H1 (cell line): ENCODE data around the gene IL21R. TPM values are rescaled to one million over a fixed set of nuclear protein-coding genes. Genes with fewer than 3 reads are reported as not detected.

ENCODE experiments used
- CTCF ChIA-PET: fragments of 300-600 bp; sonication (Branson Sonifier 250); formaldehyde crosslinking; loops from one replicate; lab custom pipeline; 2021; ENCODE audit not compliant: partially characterized antibody; lab: Charles Lee
- POLR2A ChIA-PET: fragments of 300-600 bp; sonication (Branson Sonifier 250); formaldehyde crosslinking; loops from one replicate; lab custom pipeline; 2021; ENCODE audit warnings: inconsistent platforms; ENCODE audit not compliant: partially characterized antibody; lab: Charles Lee
- DNase-seq, 2 experiments: peaks; one replicate each; pipeline versions ENCODE4 v3.0.0 to v3.0.0-alpha.2; 2010 to 2022; ENCODE audit warnings: low spot score in 2 of 2, low read depth in 1 of 2, mixed read lengths in 1 of 2
- FAIRE-seq: peaks from 2 replicates; lab custom pipeline; 2011; peaks lifted over from hg19 to GRCh38; lab: Jason Lieb, UNC
- H2AFZ ChIP-seq: 2 replicates; pipeline ENCODE4 v1.8.1; 2012; ENCODE audit warnings: low read length, inconsistent platforms
- H2AK5ac ChIP-seq: 2 replicates; pipeline ENCODE4 v1.6.1; 2013; ENCODE audit warnings: low read depth, low read length
- H2BK120ac ChIP-seq: replicated peaks from 2 replicates; pipeline ENCODE3; 2013; ENCODE audit warnings: low read depth, low read length, inconsistent platforms
- H2BK12ac ChIP-seq: 2 replicates; pipeline ENCODE4 v1.6.1; 2013; ENCODE audit warnings: low read depth, low read length
- H2BK15ac ChIP-seq: 2 replicates; pipeline ENCODE4 v1.6.1; 2013; ENCODE audit warnings: low read length
- H2BK20ac ChIP-seq: 2 replicates; pipeline ENCODE4 v1.6.1; 2013; ENCODE audit warnings: low read length
- H2BK5ac ChIP-seq: 2 replicates; pipeline ENCODE4 v1.6.1; 2013; ENCODE audit warnings: low read depth, low read length
- H3K14ac ChIP-seq: 2 replicates; pipeline ENCODE4 v1.6.1; 2013; ENCODE audit warnings: inconsistent platforms; ENCODE audit not compliant: insufficient read length
- H3K18ac ChIP-seq: 2 replicates; pipeline ENCODE4 v1.6.1; 2013; ENCODE audit warnings: low read length; ENCODE audit errors: extremely low read depth
- H3K23ac ChIP-seq: 2 replicates; pipeline ENCODE4 v1.6.1; 2013; ENCODE audit warnings: inconsistent platforms; ENCODE audit not compliant: insufficient read length
- H3K23me2 ChIP-seq: 2 replicates; pipeline ENCODE4 v1.6.1; 2013; ENCODE audit warnings: low read depth, low read length
- H3K27ac ChIP-seq: 2 replicates; pipeline ENCODE4 v1.6.1; 2011; ENCODE audit warnings: low read depth, low read length, inconsistent platforms
- H3K27me3 ChIP-seq, 4 experiments: replicated peaks in 1 of 4; 1 replicate in 1 of 4; 2 replicates in 3 of 4; pipeline versions ENCODE4 v1.6.1 to v1.8.1; 2011 to 2013; ENCODE audit warnings: low read length in 3 of 4, mild to moderate bottlenecking in 3 of 4, inconsistent platforms in 2 of 4, mixed read lengths in 2 of 4, moderate library complexity in 1 of 4; ENCODE audit not compliant: control insufficient read depth in 3 of 4, insufficient read depth in 3 of 4; ENCODE audit errors: extremely low read depth in 1 of 4
- H3K36me3 ChIP-seq, 4 experiments: 2 replicates each; pipeline versions ENCODE4 v1.6.1 to v1.8.1; 2011 to 2013; ENCODE audit warnings: mild to moderate bottlenecking in 4 of 4, low read length in 3 of 4, moderate library complexity in 2 of 4, control low read depth in 1 of 4, inconsistent platforms in 1 of 4; ENCODE audit not compliant: insufficient read depth in 4 of 4, control insufficient read depth in 2 of 4
- H3K4ac ChIP-seq: replicated peaks from 2 replicates; pipeline ENCODE3; 2013; ENCODE audit warnings: low read length, low read depth, mixed read lengths, inconsistent platforms; ENCODE audit not compliant: insufficient read length
- H3K4me1 ChIP-seq, 4 experiments: replicated peaks in 1 of 4; 1 replicate in 1 of 4; 2 replicates in 3 of 4; pipeline versions ENCODE4 v1.6.1 to v1.8.1; 2011 to 2013; ENCODE audit warnings: low read length in 3 of 4, inconsistent platforms in 2 of 4, mixed read lengths in 1 of 4; ENCODE audit not compliant: insufficient read depth in 4 of 4, control insufficient read depth in 3 of 4
- H3K4me2 ChIP-seq, 2 experiments: 2 replicates each; pipeline versions ENCODE4 v1.6.1 to v1.8.1; 2011 to 2013; ENCODE audit warnings: low read depth in 2 of 2, low read length in 2 of 2, control low read depth in 1 of 2, inconsistent platforms in 1 of 2, mild to moderate bottlenecking in 1 of 2; ENCODE audit not compliant: insufficient read depth in 1 of 2
- H3K4me3 ChIP-seq, 4 experiments: fragments of 200-600, 300-600 bp in 1 of 4; sonication (generic), shearing (Covaris generic), sonication (Bioruptor Twin) in 1 of 4; 2 replicates each; pipeline versions ENCODE4 v1.5.1 to v1.8.1; 2011 to 2016; ENCODE audit warnings: low read length in 4 of 4, low read depth in 3 of 4, control low read depth in 2 of 4, inconsistent platforms in 2 of 4, mild to moderate bottlenecking in 2 of 4, mixed read lengths in 1 of 4, moderate library complexity in 1 of 4; ENCODE audit not compliant: insufficient read depth in 2 of 4; ENCODE audit errors: extremely low read depth in 1 of 4
- H3K56ac ChIP-seq: replicated peaks from 2 replicates; pipeline ENCODE3; 2013; ENCODE audit warnings: low read depth, mild to moderate bottlenecking, mixed read lengths, low read length, inconsistent platforms; ENCODE audit not compliant: insufficient read length
- H3K79me1 ChIP-seq: 2 replicates; pipeline ENCODE4 v1.6.1; 2013; ENCODE audit warnings: low read depth, low read length, control low read depth
- H3K79me2 ChIP-seq, 2 experiments: 2 replicates each; pipeline versions ENCODE4 v1.6.1 to v1.8.1; 2012 to 2013; ENCODE audit warnings: low read length in 2 of 2, mild to moderate bottlenecking in 2 of 2, inconsistent platforms in 1 of 2; ENCODE audit not compliant: insufficient read depth in 2 of 2, control insufficient read depth in 1 of 2
- H3K9ac ChIP-seq, 4 experiments: replicated peaks in 1 of 4; 1 replicate in 1 of 4; 2 replicates in 3 of 4; pipeline versions ENCODE4 v1.6.1 to v1.8.1; 2011 to 2013; ENCODE audit warnings: low read depth in 3 of 4, low read length in 3 of 4, control low read depth in 2 of 4, mild to moderate bottlenecking in 2 of 4, moderate library complexity in 2 of 4, inconsistent platforms in 1 of 4; ENCODE audit errors: extremely low read depth in 1 of 4
- H3K9me3 ChIP-seq, 2 experiments: 2 replicates each; pipeline versions ENCODE4 v1.6.1 to v1.8.1; 2012 to 2013; ENCODE audit warnings: mild to moderate bottlenecking in 2 of 2, moderate library complexity in 2 of 2, control low read depth in 1 of 2, inconsistent platforms in 1 of 2, low read depth in 1 of 2, low read length in 1 of 2, mixed read lengths in 1 of 2; ENCODE audit not compliant: insufficient read depth in 2 of 2
- H4K20me1 ChIP-seq, 2 experiments: replicated peaks in 1 of 2; 2 replicates each; pipeline versions ENCODE3 to v1.8.1; 2011 to 2013; ENCODE audit warnings: inconsistent platforms in 2 of 2, low read length in 2 of 2, mild to moderate bottlenecking in 1 of 2; ENCODE audit not compliant: insufficient read depth in 2 of 2, control insufficient read depth in 1 of 2
- H4K5ac ChIP-seq: 2 replicates; pipeline ENCODE4 v1.6.1; 2013; ENCODE audit warnings: low read length, low read depth, mixed read lengths, inconsistent platforms; ENCODE audit not compliant: insufficient read length
- H4K8ac ChIP-seq: 2 replicates; pipeline ENCODE4 v1.8.0; 2013; ENCODE audit warnings: mild to moderate bottlenecking, moderate library complexity, low read length, inconsistent platforms; ENCODE audit not compliant: insufficient read depth; ENCODE audit errors: extremely low read depth
- H4K91ac ChIP-seq: replicated peaks from 2 replicates; pipeline ENCODE3; 2013; ENCODE audit warnings: low read length, mixed read lengths, inconsistent platforms; ENCODE audit not compliant: insufficient read length
- FOSL1 ChIP-seq: IDR thresholded peaks from 2 replicates; pipeline ENCODE4 v1.6.1; 2011; ENCODE audit warnings: mild to moderate bottlenecking, low read depth, low read length, moderate library complexity; ENCODE audit not compliant: insufficient read depth
- JUND ChIP-seq: IDR thresholded peaks from 2 replicates; pipeline ENCODE4 v1.6.1; 2011; ENCODE audit warnings: mild to moderate bottlenecking, improper control_type of control experiment, low read length
- KDM4A ChIP-seq: IDR thresholded peaks from one replicate; pipeline ENCODE4 v1.7.1; 2012; ENCODE audit warnings: low read depth, mild to moderate bottlenecking, moderate library complexity, low read length, inconsistent platforms; ENCODE audit not compliant: severe bottlenecking
- SIN3A ChIP-seq, 2 experiments: IDR thresholded peaks in 1 of 2; conservative IDR thresholded peaks in 1 of 2; 2 replicates each; pipeline ENCODE4 v1.6.1; 2011 to 2012; ENCODE audit warnings: low read length in 2 of 2, improper control_type of control experiment in 1 of 2, low read depth in 1 of 2, mild to moderate bottlenecking in 1 of 2
- SIX5 ChIP-seq: IDR thresholded peaks from 2 replicates; pipeline ENCODE4 v1.6.1; 2011; ENCODE audit warnings: mild to moderate bottlenecking, low read depth, low read length
- SUZ12 ChIP-seq: fragments of 200-600 bp; sonication (generic); IDR thresholded peaks from 2 replicates; pipeline ENCODE4 v1.6.1; 2012; ENCODE audit warnings: mild to moderate bottlenecking, inconsistent platforms, low read length, moderate library complexity, mixed read lengths
- TAF1 ChIP-seq: IDR thresholded peaks from 2 replicates; pipeline ENCODE4 v1.6.1; 2011; ENCODE audit warnings: mild to moderate bottlenecking, low read depth, low read length
- TAF7 ChIP-seq: optimal IDR thresholded peaks from 2 replicates; pipeline ENCODE3; 2011; ENCODE audit warnings: low read depth, mild to moderate bottlenecking, inconsistent platforms, low read length, moderate library complexity, borderline replicate concordance
- TEAD4 ChIP-seq: IDR thresholded peaks from 2 replicates; pipeline ENCODE4 v1.6.1; 2012; ENCODE audit warnings: low read depth, low read length, inconsistent platforms, mixed read lengths
- YY1 ChIP-seq: IDR thresholded peaks from 2 replicates; pipeline ENCODE4 v1.6.1; 2011; ENCODE audit warnings: low read depth, mild to moderate bottlenecking, low read length
- WGBS, 2 experiments: shearing (Covaris generic) in 1 of 2; methylation state at CpG; one replicate each; pipeline versions ENCODE4 v1.1.6 to v1.1.7; 2013 to 2015; ENCODE audit warnings: low lambda C conversion rate in 2 of 2, mixed read lengths in 2 of 2, inconsistent platforms in 1 of 2, low coverage in 1 of 2, missing lambda C conversion rate in 1 of 2; ENCODE audit not compliant: insufficient replicate concordance in 2 of 2, insufficient coverage in 1 of 2, insufficient read length in 1 of 2; ENCODE audit errors: extremely low coverage in 1 of 2, missing lambda C conversion rate in 1 of 2; 5-methylcytosine and 5-hydroxymethylcytosine counted together
- polyA plus RNA-seq, 7 experiments: library from polyadenylated mRNA; depleted of rRNA in 3 of 7; stranded (reverse) in 5 of 7; unstranded in 2 of 7; fragments of >200 nt in 5 of 7; fragments of 200-250 nt in 2 of 7; gene quantifications; 1 replicate in 5 of 7; 2 replicates in 1 of 7; 4 replicates in 1 of 7; pipeline versions ENCODE4 v1.2.1 to v1.2.3, GENCODE V29; 2011 to 2013; ENCODE audit warnings: missing spikeins in 2 of 7, mixed read lengths in 2 of 7
- total RNA-seq: library from RNA; stranded (reverse); fragmentation: NEBNext Ultra II Directional; extraction: Animal tissue kit (Norgen Biotek cat#: 25700); gene quantifications from 2 replicates; pipeline ENCODE4 v1.2.1, GENCODE V29; 2021
- TF ChIP-seq, protein P1 (sequence below): IDR thresholded peaks from 2 replicates; pipeline ENCODE4 v1.6.1; 2012; ENCODE audit warnings: low read length, inconsistent platforms

Gene IL21R
- total and polyA plus RNA-seq, 2 of the 8 experiments (the other 6 are each of a cell fraction or from before 2014, with no cell fraction given), result 0.34 to 0.70 TPM

DNA sequence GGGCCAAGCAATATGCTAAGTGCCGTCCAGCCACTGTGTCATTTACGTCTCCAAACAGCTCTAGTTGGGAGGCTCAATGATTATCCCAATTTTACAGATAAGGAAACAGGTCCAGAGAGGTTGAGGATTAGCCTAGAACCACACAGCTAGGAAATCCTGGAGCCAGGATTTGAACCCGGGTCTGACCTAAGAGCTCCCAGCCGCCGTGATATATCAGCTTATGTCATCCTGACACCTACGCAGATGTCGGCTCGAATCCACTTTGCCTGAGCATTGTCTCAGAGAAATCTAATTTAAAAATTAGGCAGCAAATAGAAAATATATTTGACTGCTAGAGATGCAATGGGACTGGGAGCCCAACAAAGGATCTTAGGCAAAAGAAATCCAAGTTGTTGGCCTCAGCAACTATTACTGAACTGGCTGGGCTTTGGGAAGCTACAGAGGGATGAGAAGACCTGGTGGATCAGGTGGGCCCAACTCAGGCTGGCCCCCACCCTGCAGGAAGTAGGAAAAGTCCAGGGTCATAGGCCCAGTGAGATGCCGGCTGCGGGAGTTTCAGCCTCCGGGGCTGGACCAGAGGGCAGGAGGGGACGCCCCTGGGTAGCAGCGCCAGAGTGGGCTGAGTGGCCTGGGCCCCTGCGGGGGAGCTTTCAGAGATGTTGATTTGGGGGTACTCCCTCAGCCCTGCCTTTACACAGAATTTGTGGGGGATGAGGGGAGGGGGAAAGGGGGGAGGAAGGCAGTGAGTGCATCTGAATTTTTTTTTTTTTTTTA lies 35.1 kb upstream of the IL21R start:
- no peak overlapping the region for H3K18ac ChIP-seq
- H3K4me2 ChIP-seq, result no peak overlapping the region
- H3K9me3 ChIP-seq, result no peaks in the 10 kb centered on the region
- no peak overlapping the region for H3K9ac ChIP-seq
- no peak overlapping the region for H3K23ac ChIP-seq
- H4K91ac ChIP-seq, result no peak overlapping the region
- no peak overlapping the region for H4K8ac ChIP-seq
- H3K27me3 ChIP-seq, result no peaks in the 10 kb centered on the region
- H3K4me1 ChIP-seq, result no peaks in the 10 kb centered on the region; a peak in 3 of 7 replicates
- H3K27ac ChIP-seq, result no peak overlapping the region
- FAIRE-seq (no peak), DNase-seq (no peak)
- no peaks in the 10 kb centered on the region for H4K20me1 ChIP-seq
- CTCF ChIA-PET, result interaction anchor here (0.7 to 8.6 kb wide), 32 partner anchors 8 to 216 kb away, joined by 3 to 241 read pairs (median 6); no protein-coding TSS in a partner anchor
- H4K5ac ChIP-seq, result no peak overlapping the region
- H2BK15ac ChIP-seq, result no peak overlapping the region
- no peak overlapping the region for H2BK120ac ChIP-seq
- peaks cover 2 to 4% (median 3%) of the 10 kb centered on the region in 4 experiments; a peak in 6 of 8 replicates for H3K36me3 ChIP-seq
- H3K56ac ChIP-seq, result no peak overlapping the region
- WGBS, 2 experiments, result 81% methylated on average over 14 of the region's 14 CpGs; no CpG with 5 or more reads in 1 of the 2 experiments
- H2BK20ac ChIP-seq, result no peak overlapping the region
- H3K79me1 ChIP-seq, result no peaks in the 10 kb centered on the region
- no peak overlapping the region for H2BK12ac ChIP-seq
- H3K4me3 ChIP-seq, result no peak overlapping the region
- H2BK5ac ChIP-seq, result no peak overlapping the region
- H2AFZ ChIP-seq, result no peak overlapping the region
- POLR2A ChIA-PET, result interaction anchor here (1.8 kb wide), 2 partner anchors 10 to 50 kb away, joined by 4 to 6 read pairs; no protein-coding TSS in a partner anchor
- H3K23me2 ChIP-seq, result no peaks in the 10 kb centered on the region
- H2AK5ac ChIP-seq, result no peak overlapping the region
- no peak overlapping the region for H3K14ac ChIP-seq
- no peak overlapping the region for H3K4ac ChIP-seq
- H3K79me2 ChIP-seq, result no peaks in the 10 kb centered on the region
- no peak for TF ChIP-seq YY1
- TF ChIP-seq TAF1, result no peak
- TF ChIP-seq SUZ12, result no peak
- no peak for TF ChIP-seq TEAD4
- no peak for TF ChIP-seq TAF7
- TF ChIP-seq SIX5, result no peak
- TF ChIP-seq KDM4A, result no peak
- TF ChIP-seq FOSL1, result no peak
- no peak for TF ChIP-seq JUND
- TF ChIP-seq SIN3A (conservative IDR thresholded peaks at IDR 0.05 in 1 of 2, IDR thresholded peaks at IDR 0.05 in 1 of 2; ENCODE audit: low read depth in 1 of 2, low read length in 2 of 2), result no peak
- TF ChIP-seq, protein P1, sequence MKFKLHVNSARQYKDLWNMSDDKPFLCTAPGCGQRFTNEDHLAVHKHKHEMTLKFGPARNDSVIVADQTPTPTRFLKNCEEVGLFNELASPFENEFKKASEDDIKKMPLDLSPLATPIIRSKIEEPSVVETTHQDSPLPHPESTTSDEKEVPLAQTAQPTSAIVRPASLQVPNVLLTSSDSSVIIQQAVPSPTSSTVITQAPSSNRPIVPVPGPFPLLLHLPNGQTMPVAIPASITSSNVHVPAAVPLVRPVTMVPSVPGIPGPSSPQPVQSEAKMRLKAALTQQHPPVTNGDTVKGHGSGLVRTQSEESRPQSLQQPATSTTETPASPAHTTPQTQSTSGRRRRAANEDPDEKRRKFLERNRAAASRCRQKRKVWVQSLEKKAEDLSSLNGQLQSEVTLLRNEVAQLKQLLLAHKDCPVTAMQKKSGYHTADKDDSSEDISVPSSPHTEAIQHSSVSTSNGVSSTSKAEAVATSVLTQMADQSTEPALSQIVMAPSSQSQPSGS, result no peak
